Mucosa of rectum (tissue), 2 donors: Measurements from ENCODE around the gene SHANK1.

Experiments used
- H3K27ac ChIP-seq, 2 donors: one replicate each; pipeline ENCODE4 v1.7.0; 2013; ENCODE audit warnings: inconsistent platforms in 2 of 2, low read depth in 2 of 2, low read length in 2 of 2
- H3K27me3 ChIP-seq, 2 donors: one replicate each; pipeline ENCODE4 v1.7.0; 2013; ENCODE audit warnings: low read length in 2 of 2; ENCODE audit not compliant: control insufficient read depth in 2 of 2, insufficient read depth in 2 of 2
- H3K36me3 ChIP-seq, 2 donors: one replicate each; pipeline ENCODE4 v1.7.0; 2013; ENCODE audit warnings: low read length in 2 of 2; ENCODE audit not compliant: control insufficient read depth in 2 of 2, insufficient read depth in 2 of 2
- H3K4me1 ChIP-seq, 2 donors: one replicate each; pipeline ENCODE4 v1.7.0; 2013; ENCODE audit warnings: low read length in 2 of 2, mild to moderate bottlenecking in 1 of 2; ENCODE audit not compliant: control insufficient read depth in 2 of 2, insufficient read depth in 2 of 2
- H3K4me3 ChIP-seq, 2 donors: one replicate each; pipeline ENCODE4 v1.7.0; 2013; ENCODE audit warnings: low read length in 2 of 2
- H3K9ac ChIP-seq, 2 donors: one replicate each; pipeline ENCODE4 v1.7.0; 2013; ENCODE audit warnings: low read length in 2 of 2, low read depth in 1 of 2, mild to moderate bottlenecking in 1 of 2
- H3K9me3 ChIP-seq, 2 donors: one replicate each; pipeline ENCODE4 v1.7.0; 2013; ENCODE audit warnings: low read length in 2 of 2; ENCODE audit not compliant: control insufficient read depth in 2 of 2
- donor health status: healthy.
- donor health status: Normal muscosa, but diverticular disease.

Gene SHANK1

DNA sequence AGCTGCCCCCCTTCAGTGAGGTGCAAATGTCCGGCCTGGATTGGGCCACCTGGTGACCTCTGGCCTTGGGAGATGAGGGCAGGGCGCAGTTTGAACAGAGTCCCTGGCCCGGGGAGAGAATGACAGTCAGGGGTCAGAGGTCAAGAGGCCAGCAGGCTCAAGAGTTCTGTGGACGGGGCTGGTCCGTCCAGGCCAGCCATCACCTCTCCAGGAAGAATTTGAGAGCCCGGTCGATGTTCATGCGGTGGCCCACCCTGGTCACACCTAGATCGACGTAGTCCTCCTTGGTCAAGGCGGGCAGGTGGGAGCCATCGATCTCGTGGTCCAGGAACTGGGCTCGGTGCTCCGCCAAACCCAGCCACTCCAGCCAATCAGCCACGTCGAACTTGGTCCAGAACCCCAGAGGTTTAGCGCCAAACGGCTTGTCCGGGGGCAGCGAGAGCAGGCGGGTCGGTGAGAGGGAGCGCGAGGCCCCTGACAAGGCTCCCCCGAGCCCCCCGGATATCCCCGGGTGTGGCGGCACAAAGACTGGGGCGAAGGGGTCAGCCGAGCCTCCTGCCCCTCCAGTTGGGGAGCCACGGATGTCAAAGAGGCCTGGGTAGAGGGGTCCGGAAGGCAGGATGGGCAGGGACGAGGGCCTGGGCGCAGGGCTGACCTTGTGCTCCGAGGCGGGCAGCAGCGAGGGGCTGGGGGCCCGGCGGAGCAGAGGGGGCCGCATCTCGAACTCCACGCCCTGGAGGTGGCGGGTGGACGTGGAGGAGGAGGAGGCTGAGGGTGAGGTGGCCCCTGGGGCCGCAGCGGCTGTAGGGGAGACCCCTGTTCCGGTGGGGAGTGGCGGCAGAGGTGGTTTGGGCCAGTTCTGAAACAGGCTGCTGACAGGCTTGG is 57.6 kb downstream of the SHANK1 start:
- Histone ChIP-seq H3K4me1 (peaks cover 0 to 8% of the 10 kb centered on the region in 2 donors), H3K27ac (no peak overlapping the region), H3K27me3 (peaks cover 0 to 9% of the 10 kb centered on the region in 2 donors)

DNA sequence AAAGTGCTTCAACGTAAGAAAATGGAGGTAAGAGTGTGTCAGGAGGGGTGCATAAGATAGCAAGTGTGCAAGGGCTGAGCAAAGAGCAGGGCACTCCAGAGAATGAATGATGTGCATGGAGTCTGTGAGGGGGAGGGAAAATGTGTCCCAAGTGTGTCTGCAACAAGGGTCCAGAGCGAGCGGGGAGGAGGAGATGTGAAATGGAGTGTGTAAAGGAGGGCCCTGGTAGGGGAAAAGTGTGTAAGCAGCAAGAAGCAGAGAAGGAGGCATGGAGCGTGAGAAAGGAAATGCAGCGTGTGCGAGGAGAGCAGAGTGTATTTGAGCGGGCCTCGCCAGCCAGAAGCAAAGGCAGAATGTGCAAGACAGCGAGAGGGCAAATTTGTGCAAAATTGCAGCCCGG is 58.6 kb downstream of the SHANK1 start:
- Histone ChIP-seq H3K4me3 (no peak overlapping the region), H3K9me3 (no peaks in the 10 kb centered on the region), H3K4me1 (peaks cover 0 to 8% of the 10 kb centered on the region in 2 donors), H3K9ac (no peak overlapping the region), H3K36me3 (no peaks in the 10 kb centered on the region), H3K27ac (no peak overlapping the region), H3K27me3 (peaks cover 0 to 8% of the 10 kb centered on the region in 2 donors)

More for the DNA sequence above, 57.6 kb downstream of the SHANK1 start:
- Histone ChIP-seq H3K36me3 (no peaks in the 10 kb centered on the region), H3K9ac (no peak overlapping the region), H3K4me3 (no peak overlapping the region), H3K9me3 (no peaks in the 10 kb centered on the region)

DNA sequence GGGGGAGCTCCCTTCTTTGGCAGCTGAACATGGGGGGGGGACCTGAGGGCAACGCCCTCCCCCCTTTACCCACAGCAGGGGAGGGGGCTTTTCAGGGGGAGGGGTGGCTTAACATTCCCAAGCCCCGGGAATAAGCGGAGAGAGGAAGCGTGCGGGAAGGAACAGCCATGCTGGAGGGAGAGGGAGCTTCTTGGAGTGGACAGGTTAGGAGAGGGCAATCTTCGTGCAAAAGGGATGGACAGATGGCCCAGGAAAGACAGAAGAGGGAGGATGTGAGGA is 59.6 kb downstream of the SHANK1 start:
- peaks cover 0 to 2% of the 10 kb centered on the region in 2 donors for H3K9me3 ChIP-seq
- peaks cover 0 to 7% of the 10 kb centered on the region in 2 donors for H3K27me3 ChIP-seq
- no peaks in the 10 kb centered on the region for H3K36me3 ChIP-seq
- no peak overlapping the region for H3K4me3 ChIP-seq
- H3K27ac ChIP-seq, result no peak overlapping the region
- H3K4me1 ChIP-seq, result peaks cover 0 to 8% of the 10 kb centered on the region in 2 donors
- no peak overlapping the region for H3K9ac ChIP-seq

DNA sequence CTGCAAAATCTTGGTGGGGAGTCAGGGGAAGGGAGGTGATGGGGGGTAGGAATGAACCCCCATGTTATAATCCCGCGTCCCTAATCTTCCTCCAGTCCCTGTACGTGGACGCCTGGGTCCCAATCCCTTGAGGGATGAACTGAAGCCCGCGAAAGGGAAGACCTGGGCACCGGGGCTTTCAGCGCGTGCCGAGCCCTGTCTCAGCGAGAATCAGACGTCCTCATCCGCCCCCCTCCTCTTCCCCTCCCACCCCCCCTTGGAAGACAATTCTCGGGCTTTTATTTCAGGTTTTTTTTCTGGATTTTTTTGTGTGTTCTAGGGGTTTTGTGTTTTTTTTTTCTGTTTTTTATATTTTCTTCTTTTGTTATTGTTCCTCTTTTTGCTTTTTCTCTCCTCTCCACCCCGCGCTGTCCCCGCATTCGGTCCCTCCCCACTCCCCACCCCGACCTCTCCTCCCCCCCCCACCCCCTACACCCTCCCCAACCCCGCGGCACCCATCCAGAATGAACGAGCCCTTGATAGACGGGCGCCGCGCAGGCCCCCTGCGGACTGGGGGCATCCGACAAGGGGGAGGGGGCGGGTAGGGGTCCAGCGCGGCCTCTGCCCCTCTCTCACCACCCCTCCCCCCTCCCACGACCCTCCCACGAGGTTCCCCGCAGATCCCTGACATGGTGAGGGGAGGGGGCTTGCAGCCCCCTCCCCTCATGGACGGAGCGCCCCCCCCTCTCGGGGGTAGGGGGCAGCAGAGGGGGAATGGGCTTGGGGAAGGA is 60.1 kb downstream of the SHANK1 start:
- Histone ChIP-seq H3K27me3 (peaks cover 0 to 7% of the 10 kb centered on the region in 2 donors), H3K27ac (no peak overlapping the region), H3K4me3 (no peak overlapping the region)

DNA sequence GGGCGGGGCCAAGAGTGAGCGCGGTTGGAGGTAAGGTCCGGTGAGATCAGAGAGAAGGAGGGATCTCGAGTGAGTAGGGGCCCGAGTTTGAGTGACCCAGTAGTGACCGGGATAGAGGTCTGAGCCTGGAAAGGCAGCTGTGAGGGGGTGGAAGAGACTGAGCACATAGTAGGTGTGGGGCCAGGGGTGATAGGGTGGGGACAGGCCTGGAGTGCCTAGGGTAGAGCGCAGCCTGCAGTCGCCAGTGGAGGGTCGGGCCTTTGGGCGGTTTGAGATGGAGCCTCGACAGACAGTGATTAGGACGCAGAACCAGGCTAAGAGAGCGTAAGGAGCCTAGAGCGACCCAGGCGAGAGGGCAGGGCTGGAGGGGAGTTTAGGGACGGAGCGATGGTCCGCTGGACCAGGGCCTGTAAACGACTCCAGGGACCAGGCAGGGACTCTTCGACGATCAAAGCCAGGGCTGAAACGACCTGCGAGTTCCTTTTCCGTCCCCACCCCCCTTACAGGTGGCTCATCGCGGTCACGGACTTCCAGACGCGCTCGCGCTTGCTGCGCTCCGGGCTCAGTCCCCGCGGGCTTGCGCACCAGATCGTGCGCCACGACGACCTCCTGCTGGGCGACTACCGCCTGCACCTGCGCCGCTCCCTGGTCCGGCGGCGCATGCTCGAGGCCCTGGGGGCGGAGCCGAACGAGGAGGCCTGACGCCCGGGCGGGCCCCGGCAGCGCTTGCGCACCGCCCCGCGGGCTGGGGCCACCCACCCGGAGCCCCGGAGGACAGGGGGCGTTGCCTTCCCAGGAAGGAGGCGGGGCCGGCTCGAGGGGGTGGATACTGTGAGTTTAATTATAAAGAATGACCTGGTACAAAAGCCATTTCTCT is 60.9 kb downstream of the SHANK1 start:
- Histone ChIP-seq H3K4me3 (peak overlapping the region in 1 of 2 donors; percentile 50), H3K27me3 (peaks cover 0 to 7% of the 10 kb centered on the region in 2 donors), H3K9ac (no peak overlapping the region), H3K27ac (no peak overlapping the region), H3K4me1 (peaks cover 0 to 8% of the 10 kb centered on the region in 2 donors), H3K9me3 (peaks cover 0 to 3% of the 10 kb centered on the region in 2 donors), H3K36me3 (no peaks in the 10 kb centered on the region)

More for the DNA sequence above, 60.1 kb downstream of the SHANK1 start:
- Histone ChIP-seq H3K4me1 (peaks cover 0 to 8% of the 10 kb centered on the region in 2 donors), H3K9me3 (peaks cover 0 to 3% of the 10 kb centered on the region in 2 donors), H3K36me3 (no peaks in the 10 kb centered on the region), H3K9ac (no peak overlapping the region)

DNA sequence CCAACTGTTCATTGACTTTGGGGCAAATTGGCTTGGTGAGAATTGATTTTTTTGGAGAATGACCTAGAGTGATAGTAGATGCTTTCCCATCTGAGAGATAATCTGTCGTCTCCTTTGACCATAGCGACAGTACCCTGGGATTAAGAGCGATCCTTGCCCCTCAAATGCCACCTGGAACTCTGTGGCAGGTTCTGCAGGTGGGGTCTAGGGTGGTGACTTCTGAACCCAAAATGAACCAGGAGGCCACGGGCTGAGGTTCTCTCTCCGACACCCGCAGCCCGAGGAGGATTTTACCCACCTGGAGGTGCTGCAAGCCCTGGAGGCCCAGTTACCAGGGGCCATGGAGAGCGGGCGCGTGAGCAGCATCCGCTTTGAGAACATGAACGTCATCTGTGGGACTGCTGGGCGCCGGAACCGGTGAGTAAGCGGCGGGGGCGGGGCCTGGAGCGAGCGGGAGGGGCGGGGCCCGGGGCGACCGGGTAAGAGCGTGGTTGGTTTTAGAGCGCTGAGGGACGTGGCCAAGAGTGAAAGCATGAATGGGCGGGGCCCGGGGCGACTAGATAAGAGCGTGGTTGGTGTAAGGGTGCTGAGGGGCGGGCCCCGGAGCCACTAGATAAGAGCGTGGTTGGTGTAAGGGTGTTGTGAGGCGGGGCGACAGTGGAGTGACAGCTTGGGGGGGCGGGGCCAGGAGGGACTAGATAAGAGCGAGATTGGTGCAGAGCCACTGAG is 61.7 kb downstream of the SHANK1 start:
- H3K4me1 ChIP-seq, result peaks cover 0 to 8% of the 10 kb centered on the region in 2 donors
- no peak overlapping the region for H3K27ac ChIP-seq
- peak overlapping the region in 1 of 2 donors; percentile 50 for H3K4me3 ChIP-seq
- no peak overlapping the region for H3K9ac ChIP-seq
- H3K36me3 ChIP-seq, result no peaks in the 10 kb centered on the region
- peaks cover 0 to 7% of the 10 kb centered on the region in 2 donors for H3K27me3 ChIP-seq
- H3K9me3 ChIP-seq, result peaks cover 0 to 3% of the 10 kb centered on the region in 2 donors

DNA sequence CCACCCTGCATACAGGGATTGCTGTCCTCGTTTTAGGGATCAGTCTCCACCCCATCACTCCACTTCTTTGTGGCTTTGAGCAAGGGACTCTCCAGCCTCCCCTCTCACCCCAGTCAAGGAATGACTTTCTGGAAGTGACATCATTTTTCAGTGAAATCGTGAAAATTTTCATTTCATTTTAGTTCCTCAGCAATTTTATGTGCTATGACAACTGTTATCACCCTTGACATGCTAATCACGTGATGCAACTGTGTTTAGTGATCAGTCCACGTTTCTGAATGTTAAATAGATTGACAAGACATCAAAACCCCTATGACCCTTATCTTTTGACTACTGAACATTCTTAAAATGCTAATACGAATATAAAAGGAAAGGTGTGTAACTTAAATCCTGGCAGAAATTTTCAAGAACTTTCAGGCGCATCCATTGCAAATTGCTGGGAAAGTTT is 62.4 kb downstream of the SHANK1 start:
- peaks cover 3 to 12% of the 10 kb centered on the region in 2 donors for H3K27me3 ChIP-seq
- H3K9me3 ChIP-seq, result peaks cover 0 to 3% of the 10 kb centered on the region in 2 donors
- H3K9ac ChIP-seq, result no peak overlapping the region
- no peaks in the 10 kb centered on the region for H3K36me3 ChIP-seq
- H3K27ac ChIP-seq, result no peak overlapping the region
- H3K4me3 ChIP-seq, result no peak overlapping the region
- H3K4me1 ChIP-seq, result peaks cover 0 to 8% of the 10 kb centered on the region in 2 donors

DNA sequence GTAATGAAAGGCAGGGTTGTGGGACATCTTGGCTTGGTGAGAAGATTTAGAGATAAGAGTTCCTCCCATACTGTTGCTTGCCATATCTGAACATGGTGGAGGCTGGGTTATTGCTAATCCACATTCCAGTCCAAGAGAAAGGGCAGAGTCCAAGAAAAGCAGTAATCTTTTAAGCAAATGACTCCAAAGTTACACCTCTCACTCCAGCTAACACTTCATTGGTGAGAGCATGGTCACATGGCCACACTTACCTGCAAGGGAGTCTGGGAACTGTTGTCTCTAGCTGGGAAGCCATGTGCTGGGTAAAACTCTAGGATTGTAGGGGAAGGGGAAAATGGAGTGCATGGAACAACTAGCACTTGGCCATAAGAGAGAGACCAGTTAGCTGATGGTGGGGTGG is 64.7 kb downstream of the SHANK1 start:
- H3K9me3 ChIP-seq, result peaks cover 0 to 3% of the 10 kb centered on the region in 2 donors
- no peaks in the 10 kb centered on the region for H3K36me3 ChIP-seq
- peaks cover 0 to 8% of the 10 kb centered on the region in 2 donors for H3K4me1 ChIP-seq
- no peak overlapping the region for H3K4me3 ChIP-seq
- peaks cover 3 to 12% of the 10 kb centered on the region in 2 donors for H3K27me3 ChIP-seq
- H3K27ac ChIP-seq, result no peak overlapping the region
- no peak overlapping the region for H3K9ac ChIP-seq

DNA sequence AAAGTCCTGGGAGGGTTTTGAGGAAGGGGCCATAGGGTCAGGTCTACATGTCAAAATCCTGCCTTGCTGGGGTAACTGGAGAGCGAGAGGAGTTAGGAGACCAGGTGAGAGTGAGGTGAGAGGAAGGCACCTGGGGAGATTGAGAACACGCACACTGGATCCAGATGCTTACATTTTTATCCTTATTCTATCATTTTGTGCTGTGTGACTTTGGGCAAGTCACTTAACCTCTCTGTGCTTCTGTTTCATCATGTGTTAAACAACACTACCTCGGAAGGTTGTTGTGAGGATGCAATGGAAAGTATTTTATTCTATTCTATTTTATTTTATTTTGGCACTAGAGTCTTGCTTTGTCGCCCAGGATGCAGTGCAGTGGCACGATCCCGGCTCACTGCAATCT is 66.9 kb downstream of the SHANK1 start:
- Histone ChIP-seq H3K9me3 (peaks cover 0 to 3% of the 10 kb centered on the region in 2 donors), H3K9ac (no peak overlapping the region), H3K27ac (no peak overlapping the region), H3K4me1 (no peaks in the 10 kb centered on the region), H3K36me3 (no peaks in the 10 kb centered on the region), H3K4me3 (no peak overlapping the region), H3K27me3 (peaks cover 5 to 6% of the 10 kb centered on the region in 2 donors)
